Nephron progenitor cell (in vitro differentiated cells): ENCODE results near the gene PLCB4.

Source experiments
- DNase-seq: peaks from one replicate; pipeline ENCODE4 v3.0.0; 2021
- H3K27ac Mint-ChIP-seq: 2 replicates; pipeline ENCODE4 v1.8.0; 2021; ENCODE audit warnings: mild to moderate bottlenecking, moderate library complexity, mixed read lengths
- H3K27me3 Mint-ChIP-seq: 2 replicates; pipeline ENCODE4 v1.8.0; 2021; ENCODE audit warnings: mild to moderate bottlenecking, low read depth, mixed read lengths; ENCODE audit not compliant: poor library complexity
- H3K36me3 Mint-ChIP-seq: 2 replicates; pipeline ENCODE4 v1.8.0; 2021; ENCODE audit warnings: low read depth, mixed read lengths
- H3K4me1 Mint-ChIP-seq: 2 replicates; pipeline ENCODE4 v1.8.0; 2021; ENCODE audit warnings: mixed read lengths
- H3K4me3 Mint-ChIP-seq: 2 replicates; pipeline ENCODE4 v1.8.0; 2021; ENCODE audit warnings: mild to moderate bottlenecking, moderate library complexity, mixed read lengths
- H3K9me3 Mint-ChIP-seq: 2 replicates; pipeline ENCODE4 v1.8.0; 2021; ENCODE audit warnings: mild to moderate bottlenecking, moderate library complexity, mixed read lengths
- TF ChIP-seq, protein P1 (sequence below): fragments of 200-600 bp; sonication (generic); IDR thresholded peaks from 2 replicates; pipeline ENCODE4 v1.5.0; 2021; ENCODE audit warnings: antibody characterized with exemption

Gene PLCB4

DNA sequence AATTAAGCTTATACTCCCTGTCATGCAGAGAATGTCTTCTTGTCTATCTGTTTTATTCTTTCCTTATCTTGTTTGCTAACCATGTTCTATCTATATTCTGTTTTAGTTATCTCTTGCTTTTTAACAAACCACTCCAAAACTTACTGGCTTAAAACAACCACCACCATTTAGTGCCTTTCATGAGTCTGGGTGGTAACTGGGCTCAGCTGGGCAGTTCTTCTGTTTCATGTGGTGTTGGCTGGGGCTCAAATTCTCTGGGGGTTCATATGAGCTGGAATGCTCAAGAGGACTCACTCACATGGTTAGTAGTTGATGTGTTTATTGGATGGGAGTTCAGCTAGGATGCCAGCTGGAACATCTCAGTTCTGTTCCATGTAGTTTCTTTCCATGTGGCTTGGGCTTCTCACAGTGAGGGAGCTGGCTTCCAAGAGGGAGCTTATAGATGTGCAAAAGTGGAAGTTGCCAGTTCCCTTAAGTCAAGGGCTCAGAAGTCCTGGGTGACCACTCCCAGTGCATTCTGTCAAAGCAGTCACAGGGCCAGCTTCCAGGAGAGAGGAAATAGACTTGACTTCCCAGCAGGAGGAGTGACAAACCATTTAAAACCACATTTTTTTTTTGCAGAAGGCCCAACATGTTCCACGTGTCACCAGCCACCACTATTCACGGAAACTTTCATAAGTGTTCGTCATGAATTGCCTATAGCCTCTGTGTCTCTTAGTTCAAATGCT is 70.4 kb downstream of the PLCB4 start:
- H3K4me1 Mint-ChIP-seq: peaks cover 43% of the 10 kb centered on the region
- H3K27ac Mint-ChIP-seq: peak overlapping the region; percentile 92
- no peak for DNase-seq
- H3K9me3 Mint-ChIP-seq: peaks cover 10% of the 10 kb centered on the region
- H3K4me3 Mint-ChIP-seq: peak overlapping the region; percentile 8
- H3K36me3 Mint-ChIP-seq: peaks cover 66% of the 10 kb centered on the region
- TF ChIP-seq, protein P1, sequence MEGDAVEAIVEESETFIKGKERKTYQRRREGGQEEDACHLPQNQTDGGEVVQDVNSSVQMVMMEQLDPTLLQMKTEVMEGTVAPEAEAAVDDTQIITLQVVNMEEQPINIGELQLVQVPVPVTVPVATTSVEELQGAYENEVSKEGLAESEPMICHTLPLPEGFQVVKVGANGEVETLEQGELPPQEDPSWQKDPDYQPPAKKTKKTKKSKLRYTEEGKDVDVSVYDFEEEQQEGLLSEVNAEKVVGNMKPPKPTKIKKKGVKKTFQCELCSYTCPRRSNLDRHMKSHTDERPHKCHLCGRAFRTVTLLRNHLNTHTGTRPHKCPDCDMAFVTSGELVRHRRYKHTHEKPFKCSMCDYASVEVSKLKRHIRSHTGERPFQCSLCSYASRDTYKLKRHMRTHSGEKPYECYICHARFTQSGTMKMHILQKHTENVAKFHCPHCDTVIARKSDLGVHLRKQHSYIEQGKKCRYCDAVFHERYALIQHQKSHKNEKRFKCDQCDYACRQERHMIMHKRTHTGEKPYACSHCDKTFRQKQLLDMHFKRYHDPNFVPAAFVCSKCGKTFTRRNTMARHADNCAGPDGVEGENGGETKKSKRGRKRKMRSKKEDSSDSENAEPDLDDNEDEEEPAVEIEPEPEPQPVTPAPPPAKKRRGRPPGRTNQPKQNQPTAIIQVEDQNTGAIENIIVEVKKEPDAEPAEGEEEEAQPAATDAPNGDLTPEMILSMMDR: no peak
- H3K27me3 Mint-ChIP-seq: no peaks in the 10 kb centered on the region

DNA sequence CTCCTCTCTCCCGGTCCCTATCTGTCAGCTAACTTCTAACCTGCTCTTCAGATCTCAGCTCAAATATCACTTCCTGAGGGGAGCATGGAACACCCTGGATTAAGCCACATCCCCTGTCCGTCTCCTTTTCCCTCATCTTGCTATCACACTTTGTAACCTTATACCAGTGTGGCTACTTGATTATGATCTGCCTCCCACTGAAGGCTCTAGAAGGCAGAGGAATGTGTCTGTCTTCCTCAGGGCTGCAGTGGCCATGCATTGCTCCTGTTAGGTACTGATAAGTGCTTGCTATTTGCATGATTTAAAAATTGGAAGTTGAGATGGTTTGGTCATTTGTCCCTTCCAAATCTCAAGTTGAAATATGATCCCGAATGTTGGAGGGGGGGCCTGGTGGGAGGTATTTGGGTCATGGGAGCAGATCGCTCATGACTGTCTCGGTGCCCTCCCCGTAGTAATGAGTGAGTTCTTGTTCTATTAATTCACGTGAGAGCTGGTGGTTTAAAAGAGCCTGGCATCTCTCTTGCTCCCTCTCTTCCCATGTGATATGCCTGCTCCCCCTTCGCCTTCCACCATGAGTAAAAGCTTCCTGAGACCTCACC is 71.4 kb downstream of the PLCB4 start:
- H3K27ac Mint-ChIP-seq: peak overlapping the region; percentile 95
- peaks cover 68% of the 10 kb centered on the region for H3K36me3 Mint-ChIP-seq
- peaks cover 10% of the 10 kb centered on the region for H3K9me3 Mint-ChIP-seq
- H3K4me3 Mint-ChIP-seq: peak overlapping the region; percentile 16
- TF ChIP-seq, protein P1: no peak
- peaks cover 49% of the 10 kb centered on the region for H3K4me1 Mint-ChIP-seq
- H3K27me3 Mint-ChIP-seq: no peaks in the 10 kb centered on the region
- DNase-seq: peak; percentile 9

DNA sequence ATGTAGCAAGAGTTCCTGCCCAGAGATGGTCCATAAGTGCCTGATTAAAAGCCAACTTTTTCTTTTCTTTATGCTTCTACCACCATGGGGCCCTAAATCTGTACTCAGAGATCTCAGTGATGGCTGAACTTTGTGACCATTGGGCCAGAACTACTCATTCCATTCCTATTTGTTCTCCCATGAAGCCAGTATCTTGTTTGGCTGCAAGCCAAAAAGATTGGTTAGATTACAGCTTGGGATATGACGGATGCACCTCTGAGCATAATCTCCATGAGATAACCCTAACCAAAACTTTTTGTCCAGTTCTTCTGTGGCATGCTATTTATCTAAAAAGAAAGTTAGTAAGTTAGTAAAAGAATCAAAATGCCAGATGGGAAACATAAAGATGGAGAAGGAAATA is 72.2 kb downstream of the PLCB4 start:
- H3K9me3 Mint-ChIP-seq: peaks cover 15% of the 10 kb centered on the region
- H3K27me3 Mint-ChIP-seq: no peaks in the 10 kb centered on the region
- H3K36me3 Mint-ChIP-seq: peaks cover 73% of the 10 kb centered on the region
- DNase-seq: no peak
- TF ChIP-seq, protein P1: no peak
- H3K4me1 Mint-ChIP-seq: peaks cover 53% of the 10 kb centered on the region
- no peak overlapping the region for H3K4me3 Mint-ChIP-seq
- H3K27ac Mint-ChIP-seq: no peak overlapping the region

DNA sequence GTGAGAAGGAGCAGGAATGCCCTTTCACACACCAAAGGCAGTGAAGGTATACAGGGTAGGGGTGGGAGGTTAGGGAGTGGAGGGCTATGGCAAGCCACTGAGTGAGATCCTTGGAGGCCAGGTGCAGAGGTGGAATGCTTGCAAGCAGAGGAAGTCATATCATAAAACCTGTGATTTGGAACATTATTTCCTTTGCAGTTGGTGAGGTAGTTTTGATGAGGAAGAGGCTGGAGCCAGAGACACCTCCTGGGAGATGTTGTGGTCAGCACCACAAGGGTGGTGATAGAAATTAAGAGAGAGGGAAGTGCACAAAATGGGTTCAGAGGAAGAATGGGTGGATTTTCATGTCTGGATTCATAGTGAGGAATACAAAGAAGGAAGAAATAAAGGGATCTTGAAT is 73.0 kb downstream of the PLCB4 start:
- H3K4me3 Mint-ChIP-seq: no peak overlapping the region
- peaks cover 20% of the 10 kb centered on the region for H3K9me3 Mint-ChIP-seq
- no peak for DNase-seq
- peaks cover 53% of the 10 kb centered on the region for H3K4me1 Mint-ChIP-seq
- no peaks in the 10 kb centered on the region for H3K27me3 Mint-ChIP-seq
- peaks cover 72% of the 10 kb centered on the region for H3K36me3 Mint-ChIP-seq
- TF ChIP-seq, protein P1: no peak
- peak overlapping the region; percentile 34 for H3K27ac Mint-ChIP-seq

DNA sequence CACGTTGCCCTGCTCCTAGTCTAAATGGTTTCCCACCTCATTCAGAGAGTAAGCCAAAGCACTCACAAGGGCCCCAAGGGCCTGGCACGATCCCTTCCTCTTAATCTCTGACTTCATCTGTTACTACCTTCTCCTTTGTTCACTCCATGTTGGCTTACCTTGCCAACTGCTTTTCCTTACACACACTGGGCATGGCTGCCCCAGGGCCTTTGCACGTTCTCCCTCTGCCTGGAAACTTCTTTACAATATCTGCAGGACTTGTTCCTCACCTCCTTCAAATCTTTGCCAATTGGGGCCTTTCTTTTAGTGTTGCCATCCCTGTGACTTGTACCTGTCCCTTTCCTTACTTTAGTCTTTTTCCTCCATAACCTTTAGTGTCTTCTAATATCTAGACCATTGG is 73.9 kb downstream of the PLCB4 start:
- no peaks in the 10 kb centered on the region for H3K27me3 Mint-ChIP-seq
- no peak for DNase-seq
- no peak overlapping the region for H3K27ac Mint-ChIP-seq

More for the DNA sequence above, 73.9 kb downstream of the PLCB4 start:
- peaks cover 19% of the 10 kb centered on the region for H3K9me3 Mint-ChIP-seq
- H3K4me3 Mint-ChIP-seq: no peak overlapping the region
- H3K36me3 Mint-ChIP-seq: peaks cover 65% of the 10 kb centered on the region
- H3K4me1 Mint-ChIP-seq: peaks cover 57% of the 10 kb centered on the region
- TF ChIP-seq, protein P1: no peak
